VCaP (cell line): ENCODE results near the gene KLHL18.
"Not testable (repeated sequence)": the region's sequence is repeated elsewhere in the genome, so short reads cannot be mapped to it uniquely, and the experiment has no call there.

ENCODE experiments used
- H3K27ac ChIP-seq: fragments of 450-650 bp; 2 replicates; pipeline ENCODE4 v1.5.1; 2017
- CTCF ChIP-seq: fragments of 450-650 bp; conservative IDR thresholded peaks from 2 replicates; pipeline ENCODE4 v1.5.1; 2017; ENCODE audit warnings: mild to moderate bottlenecking, moderate library complexity

The KLHL18 gene

GRCh38 chr3:47247131-47248064, 35.3 kb upstream of the KLHL18 start:
- H3K27ac ChIP-seq, result no peak overlapping the region
- TF ChIP-seq CTCF, result no peak

- TF ChIP-seq CTCF, result peak; percentile 72
- no peak overlapping the region for H3K27ac ChIP-seq
These were observed 32.3 kb upstream of the KLHL18 start for GRCh38 chr3:47250309-47251060.

GRCh38 chr3:47251085-47251484, 31.7 kb upstream of the KLHL18 start:
- H3K27ac ChIP-seq, result not testable (repeated sequence)

GRCh38 chr3:47251689-47252088, 31.1 kb upstream of the KLHL18 start:
- H3K27ac ChIP-seq, result no peak overlapping the region
- no peak for TF ChIP-seq CTCF

GRCh38 chr3:47256331-47256730, 26.4 kb upstream of the KLHL18 start:
- H3K27ac ChIP-seq, result not testable (repeated sequence)

GRCh38 chr3:47259114-47259513, 23.6 kb upstream of the KLHL18 start:
- no peak for TF ChIP-seq CTCF
- H3K27ac ChIP-seq, result no peak overlapping the region

GRCh38 chr3:47260605-47261004, 22.1 kb upstream of the KLHL18 start:
- TF ChIP-seq CTCF, result no peak

GRCh38 chr3:47261301-47261700, 21.4 kb upstream of the KLHL18 start:
- H3K27ac ChIP-seq, result no peak overlapping the region
- no peak for TF ChIP-seq CTCF

More at GRCh38 chr3:47260605-47261004, 22.1 kb upstream of the KLHL18 start:
- no peak overlapping the region for H3K27ac ChIP-seq
